Gastroesophageal sphincter (tissue), 4 donors: ENCODE results near the gene ZKSCAN5. TPM values are rescaled to one million over a fixed set of nuclear protein-coding genes. Genes with fewer than 3 reads are reported as not detected.
"Not testable (repeated sequence)": the region's sequence is repeated elsewhere in the genome, so short reads cannot be mapped to it uniquely, and the experiment has no call there.

ENCODE experiments used
- ATAC-seq: fragments of 150-250 bp; one replicate; pipeline ENCODE4 v1.9.1; 2016; ENCODE audit warnings: mild to moderate bottlenecking, moderate library complexity
- H3K27ac ChIP-seq, 4 donors: fragments of 200-600 bp; sonication (generic) in 3 of 4; 1 replicate in 3 of 4; 2 replicates in 1 of 4; pipeline ENCODE4 v1.5.1; 2016 to 2019
- H3K27me3 ChIP-seq: fragments of 200-600 bp; sonication (generic); one replicate; pipeline ENCODE4 v1.5.1; 2019
- H3K36me3 ChIP-seq, 2 donors: fragments of 200-600 bp; sonication (generic); one replicate each; pipeline ENCODE4 v1.5.1; 2019; ENCODE audit warnings: control low read depth in 1 of 2
- H3K4me1 ChIP-seq, 3 donors: fragments of 200-600 bp; sonication (generic); 1 replicate in 2 of 3; 2 replicates in 1 of 3; pipeline ENCODE4 v1.5.1; 2016 to 2019; ENCODE audit warnings: control low read depth in 2 of 3
- H3K4me3 ChIP-seq, 2 donors: fragments of 200-600 bp; sonication (generic); one replicate each; pipeline ENCODE4 v1.5.1; 2019; ENCODE audit warnings: mild to moderate bottlenecking in 1 of 2, moderate library complexity in 1 of 2
- H3K9me3 ChIP-seq, 3 donors: fragments of 200-600 bp; sonication (generic); one replicate each; pipeline ENCODE4 v1.5.1; 2017 to 2019; ENCODE audit warnings: control low read depth in 2 of 3
- EP300 ChIP-seq: sonication (generic); formaldehyde crosslinking; IDR thresholded peaks from one replicate; pipeline ENCODE4 v1.6.1; 2017; ENCODE audit warnings: antibody characterized with exemption, mild to moderate bottlenecking
- POLR2A ChIP-seq, 2 donors: fragments of 450-650 bp; IDR thresholded peaks; one replicate each; pipeline ENCODE4 v1.6.1; 2017; ENCODE audit warnings: antibody characterized with exemption in 2 of 2, mild to moderate bottlenecking in 2 of 2, moderate library complexity in 1 of 2
- POLR2AphosphoS5 ChIP-seq: sonication (generic); formaldehyde crosslinking; IDR thresholded peaks from one replicate; pipeline ENCODE4 v1.6.1; 2017; ENCODE audit warnings: antibody characterized with exemption
- WGBS, 2 donors: methylation state at CpG; one replicate each; pipeline ENCODE4 v1.1.5; 2018; ENCODE audit warnings: low coverage in 1 of 2; 5-methylcytosine and 5-hydroxymethylcytosine counted together
- total RNA-seq, 4 donors: library from RNA; depleted of rRNA; stranded (reverse); fragments of >200 nt; gene quantifications; one replicate each; pipeline ENCODE4 v1.1.0, GENCODE V29; 2016
- TF ChIP-seq, protein P1 (sequence below), 4 experiments: fragments of 200-600 bp in 2 of 4; fragments of 450-650 bp in 2 of 4; sonication (generic) in 1 of 4; IDR thresholded peaks; one replicate each; pipeline ENCODE4 v1.5.1; 2017 to 2019; ENCODE audit warnings: antibody characterized with exemption in 4 of 4, mild to moderate bottlenecking in 2 of 4, moderate library complexity in 2 of 4

ZKSCAN5 gene
- total RNA-seq, 4 donors from 2014 or later: 7.5 to 12.5 (median 10.6) TPM

DNA sequence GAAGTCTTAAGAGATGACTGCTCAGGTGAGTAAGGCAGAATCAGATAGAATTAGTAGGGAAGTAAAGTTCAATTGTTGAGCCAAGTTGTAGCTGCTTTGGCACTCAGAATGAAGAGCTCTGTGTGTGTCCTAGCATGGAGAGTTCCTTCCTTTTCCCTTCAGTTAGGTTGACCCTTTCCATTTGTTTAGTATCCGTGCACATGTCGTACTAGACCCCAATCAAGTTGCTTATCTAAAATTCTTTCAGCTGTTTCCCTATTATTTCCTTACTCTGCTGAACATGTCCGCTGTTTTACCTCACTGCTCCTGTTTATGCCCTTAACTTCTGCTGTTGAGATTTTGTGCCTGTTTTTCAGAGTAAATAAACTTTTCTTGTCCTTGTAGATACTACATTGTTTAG is 67.3 kb downstream of the ZKSCAN5 start:
- TF ChIP-seq POLR2A (IDR thresholded peaks at IDR 0.05) (no peak), POLR2AphosphoS5 (no peak)
- peaks cover 0 to 66% of the 10 kb centered on the region in 2 donors for H3K36me3 ChIP-seq
- WGBS, 2 donors: 82 to 94% methylated on average over 2 to 3 of the region's 3 CpGs

GRCh38 chr7:99573257-99573656 is 68.8 kb downstream of the ZKSCAN5 start:
- no peaks in the 10 kb centered on the region for H3K9me3 ChIP-seq
- H3K27ac ChIP-seq: no peak overlapping the region
- WGBS, 2 donors: 85 to 100% methylated on average over 1 of the region's 1 CpG
- no peaks in the 10 kb centered on the region for H3K27me3 ChIP-seq
- H3K4me3 ChIP-seq: no peak overlapping the region
- H3K36me3 ChIP-seq: peaks cover 0 to 57% of the 10 kb centered on the region in 2 donors
- TF ChIP-seq, protein P1, sequence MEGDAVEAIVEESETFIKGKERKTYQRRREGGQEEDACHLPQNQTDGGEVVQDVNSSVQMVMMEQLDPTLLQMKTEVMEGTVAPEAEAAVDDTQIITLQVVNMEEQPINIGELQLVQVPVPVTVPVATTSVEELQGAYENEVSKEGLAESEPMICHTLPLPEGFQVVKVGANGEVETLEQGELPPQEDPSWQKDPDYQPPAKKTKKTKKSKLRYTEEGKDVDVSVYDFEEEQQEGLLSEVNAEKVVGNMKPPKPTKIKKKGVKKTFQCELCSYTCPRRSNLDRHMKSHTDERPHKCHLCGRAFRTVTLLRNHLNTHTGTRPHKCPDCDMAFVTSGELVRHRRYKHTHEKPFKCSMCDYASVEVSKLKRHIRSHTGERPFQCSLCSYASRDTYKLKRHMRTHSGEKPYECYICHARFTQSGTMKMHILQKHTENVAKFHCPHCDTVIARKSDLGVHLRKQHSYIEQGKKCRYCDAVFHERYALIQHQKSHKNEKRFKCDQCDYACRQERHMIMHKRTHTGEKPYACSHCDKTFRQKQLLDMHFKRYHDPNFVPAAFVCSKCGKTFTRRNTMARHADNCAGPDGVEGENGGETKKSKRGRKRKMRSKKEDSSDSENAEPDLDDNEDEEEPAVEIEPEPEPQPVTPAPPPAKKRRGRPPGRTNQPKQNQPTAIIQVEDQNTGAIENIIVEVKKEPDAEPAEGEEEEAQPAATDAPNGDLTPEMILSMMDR (IDR thresholded peaks at IDR 0.05): no peak
- TF ChIP-seq POLR2AphosphoS5: no peak
- no peak for TF ChIP-seq EP300
- no peak for TF ChIP-seq POLR2A (IDR thresholded peaks at IDR 0.05)
- ATAC-seq: no peak
- no peaks in the 10 kb centered on the region for H3K4me1 ChIP-seq

More for the DNA sequence above, 67.3 kb downstream of the ZKSCAN5 start:
- no peaks in the 10 kb centered on the region for H3K27me3 ChIP-seq
- no peaks in the 10 kb centered on the region for H3K4me1 ChIP-seq
- H3K4me3 ChIP-seq: no peak overlapping the region
- no peaks in the 10 kb centered on the region for H3K9me3 ChIP-seq
- no peak for ATAC-seq
- H3K27ac ChIP-seq: no peak overlapping the region

GRCh38 chr7:99576251-99576650 is 71.8 kb downstream of the ZKSCAN5 start:
- H3K9me3 ChIP-seq: no peaks in the 10 kb centered on the region
- H3K4me1 ChIP-seq: peaks cover 0 to 16% (median 6%) of the 10 kb centered on the region in 3 donors
- H3K27ac ChIP-seq: no peak overlapping the region
- H3K36me3 ChIP-seq: peaks cover 0 to 38% of the 10 kb centered on the region in 2 donors
- no peak for ATAC-seq
- no peak for TF ChIP-seq POLR2A (IDR thresholded peaks at IDR 0.05)
- no peak for TF ChIP-seq EP300
- TF ChIP-seq, protein P1 (IDR thresholded peaks at IDR 0.05): no peak
- TF ChIP-seq POLR2AphosphoS5: no peak
- no peak overlapping the region for H3K4me3 ChIP-seq
- no peaks in the 10 kb centered on the region for H3K27me3 ChIP-seq
- 68 to 70% methylated on average over 3 of the region's 3 CpGs for WGBS, 2 donors

- Histone ChIP-seq H3K4me3 (peak overlapping the region; percentile 72 to 74), H3K36me3 (peaks cover 0 to 7% of the 10 kb centered on the region in 2 donors), H3K4me1 (peaks cover 0 to 16% (median 6%) of the 10 kb centered on the region in 3 donors), H3K9me3 (no peaks in the 10 kb centered on the region), H3K27ac (peak overlapping the region in 3 of 4 donors; percentile 70 to 79 (median 71)), H3K27me3 (no peaks in the 10 kb centered on the region)
- TF ChIP-seq POLR2A (IDR thresholded peaks at IDR 0.05): no peak
- TF ChIP-seq, protein P1 (IDR thresholded peaks at IDR 0.05): no peak
- no peak for TF ChIP-seq EP300
- TF ChIP-seq POLR2AphosphoS5: no peak
- no peak for ATAC-seq
- WGBS, 2 donors: 49 to 50% methylated on average over 5 to 7 of the region's 10 CpGs
Measured at GRCh38 chr7:99579281-99579955, 75.0 kb downstream of the ZKSCAN5 start.

- peaks cover 0 to 16% (median 6%) of the 10 kb centered on the region in 3 donors for H3K4me1 ChIP-seq
- ATAC-seq: peak; percentile 74
- H3K27ac ChIP-seq: peak overlapping the region in 3 of 4 donors; percentile 70 to 79 (median 71)
Measured at GRCh38 chr7:99579956-99580777, 75.7 kb downstream of the ZKSCAN5 start.

GRCh38 chr7:99580778-99581332 is 76.4 kb downstream of the ZKSCAN5 start:
- not testable (repeated sequence) for H3K36me3 ChIP-seq, ATAC-seq, H3K27me3 ChIP-seq, H3K9me3 ChIP-seq
- Histone ChIP-seq H3K27ac (peak overlapping the region in 3 of 4 donors; percentile 70 to 79 (median 71)), H3K4me3 (peak overlapping the region; percentile 72 to 74), H3K4me1 (peaks cover 0 to 16% (median 6%) of the 10 kb centered on the region in 3 donors)
- WGBS, 2 donors: 0 to 41% methylated on average over 1 to 3 of the region's 4 CpGs

More at GRCh38 chr7:99579956-99580777, 75.7 kb downstream of the ZKSCAN5 start:
- 0% methylated on average over 3 to 7 of the region's 54 CpGs for WGBS, 2 donors
- Histone ChIP-seq H3K4me3 (peak overlapping the region; percentile 72 to 74), H3K9me3 (no peaks in the 10 kb centered on the region), H3K27me3 (no peaks in the 10 kb centered on the region), H3K36me3 (no peaks in the 10 kb centered on the region)
- TF ChIP-seq, protein P1 (IDR thresholded peaks at IDR 0.05): peak in 2 of 4 experiments; percentile 39 to 46
- TF ChIP-seq EP300: no peak
